GM19238 (cell line): ENCODE results near the gene PSMA5.
A peak's percentile ranks its signal among the peaks of the same experiment; 100 is the strongest.
"Not testable (repeated sequence)": the region's sequence is repeated elsewhere in the genome, so short reads cannot be mapped to it uniquely, and the experiment has no call there.

Source experiments
- DNase-seq: peaks from one replicate; pipeline ENCODE4 v3.0.0; 2011; ENCODE audit warnings: low spot score; ENCODE audit not compliant: insufficient read length

Gene PSMA5

GRCh38 chr1:109433322-109433721 lies 7.1 kb upstream of the PSMA5 start:
- no peak for DNase-seq

- no peak for DNase-seq
Observed at GRCh38 chr1:109432336-109432735, 6.1 kb upstream of the PSMA5 start.

- no peak for DNase-seq
Observed at GRCh38 chr1:109427171-109427467, 871 bp upstream of the PSMA5 start.

- DNase-seq: no peak
Observed at GRCh38 chr1:109425391-109426280, 612 bp downstream of the PSMA5 start.

GRCh38 chr1:109423498-109423897 lies 2.8 kb downstream of the PSMA5 start:
- no peak for DNase-seq

- DNase-seq: no peak
Observed at GRCh38 chr1:109412551-109412950, 13.7 kb downstream of the PSMA5 start.

- DNase-seq: no peak
Observed at GRCh38 chr1:109404838-109405237, 21.4 kb downstream of the PSMA5 start.

- no peak for DNase-seq
Observed at GRCh38 chr1:109402025-109402424, 24.2 kb downstream of the PSMA5 start.

- no peak for DNase-seq
Observed at GRCh38 chr1:109400035-109400655, 26.1 kb downstream of the PSMA5 start.

- DNase-seq: no peak
Observed at GRCh38 chr1:109399326-109399957, 26.8 kb downstream of the PSMA5 start.

GRCh38 chr1:109398343-109399225 lies 27.7 kb downstream of the PSMA5 start:
- no peak for DNase-seq

GRCh38 chr1:109397581-109398342 lies 28.5 kb downstream of the PSMA5 start, which contains the start of gene SORT1:
Gene SORT1, minus strand, starts transcription at chr1:109397918. Its CDS starts 26 bp downstream, at chr1:109397892.
- peak; percentile 63 for DNase-seq

- no peak for DNase-seq
Observed at GRCh38 chr1:109396871-109397580, 29.2 kb downstream of the PSMA5 start.

GRCh38 chr1:109396513-109396839 lies 29.8 kb downstream of the PSMA5 start:
- no peak for DNase-seq

- DNase-seq: no peak
Observed at GRCh38 chr1:109395602-109396512, 30.4 kb downstream of the PSMA5 start.

GRCh38 chr1:109395282-109395599 lies 31.0 kb downstream of the PSMA5 start:
- not testable (repeated sequence) for DNase-seq

- no peak for DNase-seq
Observed at GRCh38 chr1:109394591-109395281, 31.5 kb downstream of the PSMA5 start.

GRCh38 chr1:109393617-109394233 lies 32.5 kb downstream of the PSMA5 start:
- no peak for DNase-seq
